Activated B cell treated with CpG ODN at 0.5 μM for 24 hours (primary cell): ENCODE results near the gene CTIF. TPM values are rescaled to one million over a fixed set of nuclear protein-coding genes. Genes with fewer than 3 reads are reported as not detected.
A peak's percentile ranks its signal among the peaks of the same experiment; 100 is the strongest.

ENCODE experiments used
- ATAC-seq: fragments of 200-7000 bp; cut with Tn5 transposase; one replicate; pipeline ENCODE4 v1.10.0; 2021; ENCODE audit warnings: low read depth, mild to moderate bottlenecking, moderate library complexity
- CTCF ChIA-PET: fragments of 350-600 bp; sonication (Branson Sonifier 250); formaldehyde crosslinking; loops from one replicate; lab custom pipeline; 2021; ENCODE audit warnings: antibody characterized with exemption; lab: Charles Lee
- POLR2A ChIA-PET: fragments of 350-600 bp; sonication (Branson Sonifier 250); formaldehyde crosslinking; loops from one replicate; lab custom pipeline; 2021; ENCODE audit warnings: antibody characterized with exemption; lab: Charles Lee
- DNase-seq: peaks from one replicate; pipeline ENCODE4 v3.0.0; 2022
- H3K27ac Mint-ChIP-seq: one replicate; pipeline ENCODE4 v1.8.0; 2020; ENCODE audit warnings: mixed read lengths
- H3K27me3 Mint-ChIP-seq: one replicate; pipeline ENCODE4 v1.8.0; 2021; ENCODE audit warnings: mixed read lengths
- H3K36me3 Mint-ChIP-seq: one replicate; pipeline ENCODE4 v1.8.0; 2021; ENCODE audit warnings: low read depth, mixed read lengths
- H3K4me1 Mint-ChIP-seq: one replicate; pipeline ENCODE4 v1.8.0; 2021; ENCODE audit warnings: mixed read lengths
- H3K4me3 Mint-ChIP-seq: one replicate; pipeline ENCODE4 v1.8.0; 2020; ENCODE audit warnings: mild to moderate bottlenecking, mixed read lengths
- H3K9me3 Mint-ChIP-seq: one replicate; pipeline ENCODE4 v1.8.0; 2020; ENCODE audit warnings: mixed read lengths
- CTCF ChIP-seq: fragments of 200-600 bp; IDR thresholded peaks from one replicate; pipeline ENCODE4 v1.8.0; 2022; ENCODE audit warnings: antibody characterized with exemption, mild to moderate bottlenecking
- intact Hi-C: fragments of 100-400 bp; cut with micrococcal nuclease; formaldehyde crosslinking; loops from one replicate; pipeline ENCODE4 v1.15.1; 2024
- total RNA-seq: library from RNA; stranded (reverse); gene quantifications from 2 replicates; pipeline ENCODE4 v1.2.3, GENCODE V29; 2022

CTIF gene
- total RNA-seq, 1 donor from 2014 or later: 9.3 TPM

GRCh38 chr18:48902856-48903601 is 364.2 kb downstream of the CTIF start:
- Mint-ChIP-seq H3K4me3 (no peak overlapping the region), H3K36me3 (no peaks in the 10 kb centered on the region), H3K27me3 (no peaks in the 10 kb centered on the region), H3K9me3 (peaks cover 3% of the 10 kb centered on the region), H3K4me1 (peaks cover 4% of the 10 kb centered on the region), H3K27ac (no peak overlapping the region)
- ChIA-PET CTCF (no interaction called here), POLR2A (no interaction called here)
- DNase-seq (peak; percentile 5), ATAC-seq (no peak)
- no peak for TF ChIP-seq CTCF
- intact Hi-C loops: no loop called here

DNA sequence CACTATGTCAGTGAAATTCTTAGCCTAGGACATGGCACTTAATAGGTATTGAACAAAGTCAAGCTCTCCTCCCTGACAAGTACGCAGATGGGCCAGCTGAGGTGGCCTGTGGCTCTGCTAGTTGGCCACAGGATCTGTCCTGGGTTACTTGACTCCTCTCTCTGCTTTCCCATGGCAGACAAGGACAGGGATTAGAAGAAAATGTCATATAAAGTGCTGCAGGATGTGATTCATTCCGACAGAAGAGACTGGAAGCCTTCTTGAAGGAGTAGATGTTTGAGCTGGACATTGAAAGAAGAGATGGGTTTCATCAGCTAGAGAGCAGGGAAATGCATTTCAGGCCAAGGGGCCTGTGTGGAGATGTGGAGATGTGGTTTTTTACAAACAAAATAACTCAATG is 365.3 kb downstream of the CTIF start:
- no peak for TF ChIP-seq CTCF
- POLR2A ChIA-PET: no interaction called here
- H3K27me3 Mint-ChIP-seq: no peaks in the 10 kb centered on the region
- CTCF ChIA-PET: no interaction called here
- no peak for DNase-seq
- intact Hi-C loops: no loop called here
- no peaks in the 10 kb centered on the region for H3K36me3 Mint-ChIP-seq
- H3K4me3 Mint-ChIP-seq: no peak overlapping the region
- no peak for ATAC-seq
- H3K9me3 Mint-ChIP-seq: peaks cover 3% of the 10 kb centered on the region
- peaks cover 4% of the 10 kb centered on the region for H3K4me1 Mint-ChIP-seq
- H3K27ac Mint-ChIP-seq: no peak overlapping the region

DNA sequence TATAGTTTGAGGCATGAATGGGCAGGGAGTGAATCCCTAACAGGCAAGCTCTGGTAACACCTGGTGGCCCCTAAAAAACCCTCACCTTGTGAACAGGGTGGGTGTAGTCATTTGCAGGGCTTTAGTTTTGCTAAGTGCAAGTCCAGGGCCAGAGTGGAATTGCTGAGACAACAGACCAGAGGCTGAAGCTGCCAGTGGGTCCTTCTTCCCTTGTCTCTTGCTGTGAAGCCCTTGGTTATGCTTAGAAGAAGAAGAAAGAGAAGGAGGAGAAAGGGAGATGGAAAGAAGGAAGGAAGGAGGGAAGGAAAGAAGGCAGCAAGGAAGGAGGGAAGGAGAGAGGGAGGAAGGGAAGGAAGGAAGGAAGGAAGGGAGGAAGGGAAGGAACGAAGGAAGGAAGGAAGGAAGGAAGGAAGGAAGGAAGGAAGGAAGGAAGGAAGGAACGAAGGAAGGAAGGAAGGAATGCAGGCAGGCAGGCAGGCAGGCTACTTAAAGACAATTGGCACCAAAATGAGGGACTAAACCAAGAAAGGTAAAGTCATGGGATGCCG is 366.1 kb downstream of the CTIF start:
- peaks cover 3% of the 10 kb centered on the region for H3K9me3 Mint-ChIP-seq
- POLR2A ChIA-PET: no interaction called here
- H3K36me3 Mint-ChIP-seq: no peaks in the 10 kb centered on the region
- no peak overlapping the region for H3K27ac Mint-ChIP-seq
- DNase-seq (no peak), ATAC-seq (no peak)
- TF ChIP-seq CTCF: no peak
- H3K4me3 Mint-ChIP-seq: no peak overlapping the region
- intact Hi-C loops: no loop called here
- CTCF ChIA-PET: no interaction called here
- H3K4me1 Mint-ChIP-seq: peaks cover 4% of the 10 kb centered on the region
- no peaks in the 10 kb centered on the region for H3K27me3 Mint-ChIP-seq

DNA sequence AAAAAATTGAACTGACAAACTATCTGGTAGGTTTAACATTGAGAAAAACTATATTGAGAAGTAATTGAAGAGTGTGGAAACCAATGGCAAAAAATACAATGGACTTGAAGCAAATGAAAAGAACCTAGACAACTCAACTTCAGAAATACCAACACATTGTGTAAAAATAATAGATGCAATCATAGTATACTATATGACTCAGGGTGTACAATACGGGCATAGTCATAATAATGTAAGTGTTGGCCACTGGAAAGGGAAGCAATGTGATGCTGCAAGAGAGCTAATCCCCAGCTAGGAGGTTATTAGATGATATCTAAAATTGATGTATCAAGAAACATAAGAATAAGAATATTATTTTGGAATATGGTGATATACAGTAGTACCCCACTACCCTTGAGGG is 366.7 kb downstream of the CTIF start:
- Mint-ChIP-seq H3K9me3 (peaks cover 3% of the 10 kb centered on the region), H3K4me3 (no peak overlapping the region), H3K4me1 (no peaks in the 10 kb centered on the region), H3K36me3 (no peaks in the 10 kb centered on the region), H3K27me3 (no peaks in the 10 kb centered on the region), H3K27ac (no peak overlapping the region)
- ChIA-PET CTCF (no interaction called here), POLR2A (no interaction called here)
- no peak for TF ChIP-seq CTCF
- intact Hi-C loops: no loop called here
- no peak for DNase-seq
- ATAC-seq: no peak

DNA sequence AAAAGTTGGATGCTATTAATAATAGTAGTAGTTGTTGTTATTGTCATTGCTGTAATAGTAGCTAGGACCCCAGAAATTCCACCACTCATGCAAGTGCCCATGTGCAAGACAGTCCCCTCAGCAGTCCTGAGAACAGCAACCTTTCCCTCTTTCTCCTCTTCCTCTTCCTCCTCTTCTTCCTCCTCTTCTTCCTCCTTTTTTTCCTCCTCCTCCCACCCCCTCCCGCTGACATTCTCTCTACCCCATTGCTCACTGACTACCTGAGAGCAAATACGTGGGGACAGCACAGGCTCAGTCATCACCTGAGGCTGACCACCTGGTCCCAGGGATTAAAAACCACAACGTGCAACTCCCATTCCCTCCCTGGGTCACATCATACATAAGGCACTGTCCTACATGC is 370.1 kb downstream of the CTIF start:
- no peak overlapping the region for H3K4me3 Mint-ChIP-seq
- H3K27me3 Mint-ChIP-seq: no peaks in the 10 kb centered on the region
- ATAC-seq (no peak), DNase-seq (no peak)
- H3K36me3 Mint-ChIP-seq: no peaks in the 10 kb centered on the region
- peaks cover 3% of the 10 kb centered on the region for H3K9me3 Mint-ChIP-seq
- TF ChIP-seq CTCF: no peak
- CTCF ChIA-PET: no interaction called here
- POLR2A ChIA-PET: no interaction called here
- H3K27ac Mint-ChIP-seq: no peak overlapping the region
- intact Hi-C loops: no loop called here
- H3K4me1 Mint-ChIP-seq: peaks cover 2% of the 10 kb centered on the region
